ENCODE measurements around the gene CCDC142. TPM values are rescaled to one million over a fixed set of nuclear protein-coding genes. Genes with fewer than 3 reads are reported as not detected.

Gene CCDC142
- total and polyA plus RNA-seq, 5 experiments from 2014 or later, result 7.8 to 67.4 (median 15.5) TPM

- DNase-seq (no peak), ATAC-seq (no peak)
- Mint-ChIP-seq H3K4me1 (no peaks in the 10 kb centered on the region), H3K27me3 (no peaks in the 10 kb centered on the region), H3K36me3 (peaks cover 0 to 11% (median 7%) of the 10 kb centered on the region in 3 donors), H3K4me3 (no peak overlapping the region), H3K9me3 (no peaks in the 10 kb centered on the region), H3K27ac (no peak overlapping the region)
- POLR2A ChIA-PET, result no interaction called here
These were observed 53.0 kb downstream of the CCDC142 start for GRCh38 chr2:74429487-74430451.

DNA sequence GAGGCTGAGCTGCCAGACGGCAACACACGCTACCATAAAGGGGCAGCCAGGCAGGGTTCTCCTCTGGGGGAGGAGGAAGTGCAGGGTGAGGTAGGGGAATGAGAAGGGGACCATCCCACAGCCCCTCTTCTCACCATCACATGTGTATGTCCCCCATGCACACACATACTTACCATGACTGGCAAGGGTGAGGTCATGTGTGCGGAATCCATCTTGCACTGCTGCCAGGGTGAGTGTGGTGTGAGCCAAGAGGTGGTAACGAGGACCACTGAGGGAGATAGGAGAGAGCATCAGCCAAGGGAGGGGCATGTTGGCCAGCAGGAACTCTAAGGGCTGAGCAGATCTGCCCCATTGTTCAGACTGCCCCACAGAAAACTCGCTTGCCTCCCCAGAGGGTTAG, 54.1 kb downstream of the CCDC142 start:
- Mint-ChIP-seq H3K27me3 (no peaks in the 10 kb centered on the region), H3K4me1 (no peaks in the 10 kb centered on the region), H3K4me3 (no peak overlapping the region), H3K27ac (peak overlapping the region in 1 of 10 donors; percentile 74), H3K9me3 (no peaks in the 10 kb centered on the region), H3K36me3 (peaks cover 0 to 13% (median 7%) of the 10 kb centered on the region in 3 donors)
- POLR2A ChIA-PET, result no interaction called here
- DNase-seq (no peak), ATAC-seq (no peak)

DNA sequence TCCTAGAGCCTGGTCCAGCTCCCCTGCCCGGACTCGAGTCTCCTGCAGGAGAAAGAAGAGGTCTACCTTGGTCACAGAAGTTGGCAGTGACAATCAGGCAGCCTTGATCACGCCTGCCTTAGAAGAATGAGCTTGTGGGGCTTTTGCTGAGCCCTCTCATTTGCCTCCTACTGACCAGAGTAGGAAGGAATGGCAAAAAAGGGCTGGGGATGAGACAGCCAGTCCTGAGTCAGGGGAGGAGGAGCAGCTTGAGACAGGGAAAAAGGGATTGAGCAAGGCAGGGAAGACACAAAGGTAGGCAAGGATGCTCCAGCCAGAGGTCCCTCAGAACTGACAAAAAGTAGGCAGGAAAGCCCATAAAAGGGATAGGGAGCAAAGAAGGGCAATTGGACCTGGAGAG, 55.2 kb downstream of the CCDC142 start:
- Mint-ChIP-seq H3K4me3 (no peak overlapping the region), H3K27me3 (no peaks in the 10 kb centered on the region), H3K4me1 (peaks cover 4 to 6% (median 5%) of the 10 kb centered on the region in 4 donors), H3K27ac (peak overlapping the region in 5 of 10 donors; percentile 12 to 83 (median 61)), H3K9me3 (no peaks in the 10 kb centered on the region), H3K36me3 (peaks cover 0 to 13% (median 7%) of the 10 kb centered on the region in 3 donors)
- no peak for ATAC-seq
- no peak for DNase-seq
- POLR2A ChIA-PET, result no interaction called here

DNA sequence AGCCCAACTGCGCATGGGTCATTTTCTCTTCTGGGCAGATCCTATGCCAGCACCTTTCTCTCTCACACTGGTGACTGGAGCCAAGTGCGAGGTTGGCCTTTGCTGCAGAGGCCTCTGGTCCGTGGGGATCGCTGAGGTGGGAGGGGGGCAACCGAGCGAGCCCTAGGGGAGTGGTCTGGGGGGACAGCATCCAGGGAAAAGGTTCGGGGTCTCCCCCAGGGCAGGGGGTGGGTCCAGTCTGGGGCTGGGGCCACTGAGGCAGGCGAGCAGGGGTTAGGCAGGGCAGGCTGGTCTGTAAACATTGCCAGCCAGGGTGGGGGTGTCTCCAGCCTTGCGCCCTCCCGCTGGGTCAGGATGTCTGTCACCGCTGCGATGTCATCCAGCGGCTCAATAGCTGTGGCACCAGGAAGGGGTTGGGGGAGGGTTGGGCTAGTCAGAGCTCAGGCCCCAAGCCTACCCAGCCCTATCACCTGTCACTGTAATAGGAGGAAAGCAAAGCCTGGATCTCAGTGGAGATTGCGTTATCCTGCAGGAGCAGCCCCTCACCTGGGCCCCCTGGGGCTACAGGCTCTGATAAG, 56.5 kb downstream of the CCDC142 start:
- no peaks in the 10 kb centered on the region for H3K27me3 Mint-ChIP-seq
- H3K4me1 Mint-ChIP-seq, result peaks cover 8 to 16% (median 13%) of the 10 kb centered on the region in 4 donors
- H3K4me3 Mint-ChIP-seq, result no peak overlapping the region
- peaks cover 0 to 13% (median 7%) of the 10 kb centered on the region in 3 donors for H3K36me3 Mint-ChIP-seq
- DNase-seq, result no peak
- no peaks in the 10 kb centered on the region for H3K9me3 Mint-ChIP-seq
- no peak overlapping the region for H3K27ac Mint-ChIP-seq
- POLR2A ChIA-PET, result no interaction called here
- no peak for ATAC-seq

DNA sequence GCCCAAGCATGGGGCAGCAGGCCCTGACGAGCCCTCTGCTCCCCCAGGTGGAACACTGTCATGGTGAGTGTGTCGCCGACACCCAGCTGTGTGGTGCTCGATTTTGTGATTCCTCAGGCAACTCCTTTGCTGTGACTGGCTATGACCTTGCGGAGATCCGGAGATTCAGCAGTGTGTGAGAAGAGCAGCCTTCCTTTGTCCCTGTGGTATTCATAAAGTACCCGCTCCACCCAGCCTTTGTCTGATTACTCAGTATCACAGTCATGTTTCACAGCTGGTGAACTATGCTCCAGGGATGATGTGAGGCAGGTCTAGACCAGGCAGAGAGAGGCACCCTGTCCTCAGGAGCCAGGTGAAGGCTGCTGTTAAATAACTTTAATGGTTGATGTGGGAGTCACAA, 57.3 kb downstream of the CCDC142 start:
- DNase-seq (no peak), ATAC-seq (no peak)
- Mint-ChIP-seq H3K36me3 (peaks cover 0 to 13% (median 7%) of the 10 kb centered on the region in 3 donors), H3K27ac (no peak overlapping the region), H3K27me3 (no peaks in the 10 kb centered on the region), H3K9me3 (no peaks in the 10 kb centered on the region), H3K4me1 (peaks cover 11 to 23% (median 17%) of the 10 kb centered on the region in 4 donors), H3K4me3 (no peak overlapping the region)
- POLR2A ChIA-PET, result interaction anchor here (1.1 kb wide), 1 partner anchor 10 kb away, joined by 3 read pairs; no protein-coding TSS in a partner anchor

GRCh38 chr2:74424995-74425406, 57.8 kb downstream of the CCDC142 start:
- ATAC-seq, result no peak
- POLR2A ChIA-PET, result interaction anchor here (1.1 kb wide), 1 partner anchor 10 kb away, joined by 3 read pairs; no protein-coding TSS in a partner anchor
- no peak overlapping the region for H3K4me3 Mint-ChIP-seq
- DNase-seq, result no peak
- no peaks in the 10 kb centered on the region for H3K9me3 Mint-ChIP-seq
- no peaks in the 10 kb centered on the region for H3K27me3 Mint-ChIP-seq
- peaks cover 0 to 13% (median 7%) of the 10 kb centered on the region in 3 donors for H3K36me3 Mint-ChIP-seq
- H3K4me1 Mint-ChIP-seq, result peaks cover 16 to 28% (median 23%) of the 10 kb centered on the region in 4 donors
- no peak overlapping the region for H3K27ac Mint-ChIP-seq

DNA sequence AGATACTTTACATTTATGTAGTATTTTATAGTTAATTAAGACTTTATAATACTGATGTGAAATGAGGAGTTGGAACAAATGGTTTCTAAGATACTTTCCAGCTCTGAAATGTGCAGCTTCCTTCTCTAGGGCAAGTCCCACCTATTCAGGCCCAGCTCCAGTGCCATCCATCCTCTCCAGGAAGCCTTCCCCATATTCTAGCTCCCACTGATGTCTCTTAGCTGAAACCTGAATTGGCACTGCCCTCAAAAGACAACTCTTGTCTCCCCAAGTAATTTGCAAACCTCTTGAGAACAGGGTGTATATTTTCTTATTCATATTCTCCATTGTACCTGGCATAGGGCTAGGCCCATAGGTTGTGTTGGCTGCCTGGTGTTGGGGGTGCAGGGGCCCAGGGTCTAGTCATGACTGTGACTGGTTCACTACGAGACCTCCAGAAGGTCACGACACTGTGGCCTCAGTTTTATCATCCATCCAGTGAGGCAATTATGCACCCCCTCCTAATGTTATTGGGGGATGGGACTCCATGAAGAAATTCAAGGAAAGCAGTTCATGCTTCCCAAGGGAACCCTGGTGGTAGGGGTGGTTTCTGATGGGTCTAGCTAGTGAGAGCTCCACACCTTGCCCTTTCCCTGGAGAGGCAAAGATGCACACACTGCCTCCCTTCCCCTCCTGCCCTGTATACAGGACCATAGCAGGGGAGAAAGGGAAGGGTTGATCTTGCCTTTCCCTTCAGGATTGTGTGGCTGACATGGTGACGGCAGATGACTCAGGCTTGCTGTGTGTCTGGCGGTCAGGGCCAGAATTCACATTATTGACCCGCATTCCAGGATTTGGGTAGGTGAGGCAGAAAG, 58.4 kb downstream of the CCDC142 start:
- H3K27me3 Mint-ChIP-seq, result no peaks in the 10 kb centered on the region
- H3K9me3 Mint-ChIP-seq, result no peaks in the 10 kb centered on the region
- ATAC-seq, result no peak
- H3K27ac Mint-ChIP-seq, result peak overlapping the region in 2 of 10 donors; percentile 51 to 76
- POLR2A ChIA-PET, result interaction anchor here (1.1 kb wide), 1 partner anchor 9 kb away, joined by 3 read pairs; no protein-coding TSS in a partner anchor
- no peak for DNase-seq
- H3K4me1 Mint-ChIP-seq, result peaks cover 18 to 30% (median 27%) of the 10 kb centered on the region in 4 donors
- peaks cover 0 to 13% (median 7%) of the 10 kb centered on the region in 3 donors for H3K36me3 Mint-ChIP-seq
- peak overlapping the region in 1 of 10 donors; percentile 57 for H3K4me3 Mint-ChIP-seq

Other genes with a start within 250 kb of the CCDC142 start
- gene SLC4A5, start 139.6 kb downstream of the CCDC142 start, total RNA-seq, result 10 to 100 TPM; 12.7 to 15.1 TPM
- gene SLC4A5, start 139.6 kb downstream of the CCDC142 start, polyA plus RNA-seq, result 1 to 10 TPM in 2 of 3 donors, under 1 TPM in 1; 0.46 to 1.5 (median 1.5) TPM
- gene DCTN1, start 102.7 kb downstream of the CCDC142 start, total RNA-seq, result 100 to 1,000 TPM in 1 of 2 experiments, 10 to 100 TPM in 1; 97.5 to 108 TPM
- gene DCTN1, start 102.7 kb downstream of the CCDC142 start, polyA plus RNA-seq, result 10 to 100 TPM; 55.0 to 80.1 (median 68.7) TPM
- gene C2orf81, start 61.4 kb downstream of the CCDC142 start, total RNA-seq, result 1 to 10 TPM; 7.5 to 9.8 TPM
- gene C2orf81, start 61.4 kb downstream of the CCDC142 start, polyA plus RNA-seq, result 1 to 10 TPM; 3.2 to 5.3 (median 3.3) TPM
- 10 to 100 TPM; 28.9 to 31.1 TPM for gene WDR54, start 61.3 kb downstream of the CCDC142 start, total RNA-seq
- gene WDR54, start 61.3 kb downstream of the CCDC142 start, polyA plus RNA-seq, result 10 to 100 TPM; 43.9 to 65.1 (median 61.7) TPM
- under 1 TPM in 1 of 2 experiments, not detected in 1; 0.47 TPM for gene RTKN, start 41.1 kb downstream of the CCDC142 start, total RNA-seq
- gene RTKN, start 41.1 kb downstream of the CCDC142 start, polyA plus RNA-seq, result under 1 TPM; 0.09 to 0.54 (median 0.30) TPM
- 10 to 100 TPM; 93.6 to 93.8 TPM for gene INO80B, start 27.9 kb downstream of the CCDC142 start, total RNA-seq
- 1 to 10 TPM; 8.1 to 9.4 (median 8.2) TPM for gene INO80B, start 27.9 kb downstream of the CCDC142 start, polyA plus RNA-seq
- gene WBP1, start 24.6 kb downstream of the CCDC142 start, total RNA-seq, result 100 to 1,000 TPM; 121 to 122 TPM
- 10 to 100 TPM; 32.4 to 38.3 (median 34.2) TPM for gene WBP1, start 24.6 kb downstream of the CCDC142 start, polyA plus RNA-seq
- gene MOGS, start 17.6 kb downstream of the CCDC142 start, total RNA-seq, result 10 to 100 TPM; 77.0 to 78.6 TPM
- gene MOGS, start 17.6 kb downstream of the CCDC142 start, polyA plus RNA-seq, result 10 to 100 TPM; 25.6 to 31.8 (median 29.8) TPM
- gene MRPL53, start 10.3 kb downstream of the CCDC142 start, total RNA-seq, result 10 to 100 TPM; 72.0 to 81.4 TPM
- 100 to 1,000 TPM; 148 to 171 (median 154) TPM for gene MRPL53, start 10.3 kb downstream of the CCDC142 start, polyA plus RNA-seq
- 10 to 100 TPM; 43.8 to 52.1 TPM for gene TTC31, start 83 bp upstream of the CCDC142 start, total RNA-seq
- 10 to 100 TPM; 18.9 to 21.1 (median 21.1) TPM for gene TTC31, start 83 bp upstream of the CCDC142 start, polyA plus RNA-seq
- gene LBX2, start 16.6 kb upstream of the CCDC142 start, total RNA-seq, result not detected
- not detected for gene LBX2, start 16.6 kb upstream of the CCDC142 start, polyA plus RNA-seq
- 10 to 100 TPM; 33.1 to 34.6 TPM for gene PCGF1, start 24.7 kb upstream of the CCDC142 start, total RNA-seq
- gene PCGF1, start 24.7 kb upstream of the CCDC142 start, polyA plus RNA-seq, result 10 to 100 TPM in 1 of 3 donors, 1 to 10 TPM in 2; 6.7 to 11.8 (median 7.3) TPM
- not detected for gene TLX2, start 31.5 kb upstream of the CCDC142 start, total RNA-seq
- gene TLX2, start 31.5 kb upstream of the CCDC142 start, polyA plus RNA-seq, result not detected
- under 1 TPM; 0.36 to 0.81 TPM for gene DQX1, start 43.2 kb upstream of the CCDC142 start, total RNA-seq
- not detected for gene DQX1, start 43.2 kb upstream of the CCDC142 start, polyA plus RNA-seq
- 100 to 1,000 TPM; 173 to 184 TPM for gene AUP1, start 46.7 kb upstream of the CCDC142 start, total RNA-seq
- 10 to 100 TPM; 79.5 to 88.9 (median 81.8) TPM for gene AUP1, start 46.7 kb upstream of the CCDC142 start, polyA plus RNA-seq
- 10 to 100 TPM; 38.6 to 44.5 TPM for gene HTRA2, start 46.9 kb upstream of the CCDC142 start, total RNA-seq
- 10 to 100 TPM; 21.3 to 24.5 (median 24.5) TPM for gene HTRA2, start 46.9 kb upstream of the CCDC142 start, polyA plus RNA-seq
- gene LOXL3, start 70.9 kb upstream of the CCDC142 start, total RNA-seq, result under 1 TPM in 1 of 2 experiments, not detected in 1; 0.22 TPM
- gene LOXL3, start 70.9 kb upstream of the CCDC142 start, polyA plus RNA-seq, result under 1 TPM; 0.06 to 0.15 (median 0.06) TPM
- 10 to 100 TPM; 21.0 to 23.1 TPM for gene DOK1, start 71.7 kb upstream of the CCDC142 start, total RNA-seq
- gene DOK1, start 71.7 kb upstream of the CCDC142 start, polyA plus RNA-seq, result 10 to 100 TPM; 11.8 to 18.8 (median 15.9) TPM
- gene M1AP, start 165.3 kb upstream of the CCDC142 start, total RNA-seq, result not detected
- under 1 TPM in 1 of 3 donors, not detected in 2; 0.10 TPM for gene M1AP, start 165.3 kb upstream of the CCDC142 start, polyA plus RNA-seq
- gene SEMA4F, start 171.2 kb upstream of the CCDC142 start, total RNA-seq, result 10 to 100 TPM; 16.5 to 18.9 TPM
- 1 to 10 TPM; 5.6 to 8.3 (median 7.5) TPM for gene SEMA4F, start 171.2 kb upstream of the CCDC142 start, polyA plus RNA-seq

All from naive thymus-derived CD8-positive, alpha-beta T cell (primary cell).